K562 (cell line): ENCODE results near the gene IRF4. TPM values are rescaled to one million over a fixed set of nuclear protein-coding genes. Genes with fewer than 3 reads are reported as not detected.

Experiments used
- ATAC-seq: fragments of 200-7000 bp; cut with Tn5 transposase; 3 replicates; pipeline ENCODE4 v1.9.1; 2020; ENCODE audit warnings: moderate library complexity
- BruUV-seq: library from RNA; stranded (reverse); fragments of 400-500 nt; replicated peaks from 2 replicates; lab custom pipeline; 2021; lab: Mats Ljungman, UMichigan
- CTCF ChIA-PET: fragments of 300-600 bp; formaldehyde crosslinking; extraction: SDS; loops from one replicate; lab custom pipeline; 2021; ENCODE audit warnings: low intra/inter-chr PET ratio; lab: Yijun Ruan, JAX
- POLR2A ChIA-PET: fragments of 300-600, 350-650 bp; sonication (Branson Sonifier 250); formaldehyde crosslinking; extraction: SDS; loops from one replicate; lab custom pipeline; 2021; ENCODE audit warnings: antibody characterized with exemption, inconsistent platforms; lab: Yijun Ruan, JAX
- DNase-seq, 4 experiments: peaks; one replicate each; pipeline versions ENCODE4 v3.0.0 to v3.0.0-alpha.2; 2011 to 2018; ENCODE audit warnings: low spot score in 3 of 4, mixed read lengths in 3 of 4; ENCODE audit errors: extremely low read depth in 1 of 4
- FAIRE-seq: peaks from 2 replicates; lab custom pipeline; 2011; peaks lifted over from hg19 to GRCh38; lab: Jason Lieb, UNC
- H2AFZ ChIP-seq: 2 replicates; pipeline ENCODE4 v1.6.0; 2011; ENCODE audit warnings: low read depth, low read length, control low read depth, inconsistent platforms
- H3K27ac ChIP-seq: fragments of 200-600 bp; 3 replicates; pipeline ENCODE4 v1.8.0; 2011; ENCODE audit warnings: low read depth, mild to moderate bottlenecking, control low read depth, inconsistent platforms, low read length, moderate library complexity, mixed read lengths; ENCODE audit errors: extremely low read depth
- H3K27me3 ChIP-seq, 2 experiments: fragments of 300-600 bp in 1 of 2; 2 replicates in 1 of 2; 3 replicates in 1 of 2; pipeline versions ENCODE4 v1.6.0 to v1.8.0; 2011; ENCODE audit warnings: inconsistent platforms in 2 of 2, low read length in 2 of 2, mild to moderate bottlenecking in 1 of 2, mixed read lengths in 1 of 2, moderate library complexity in 1 of 2; ENCODE audit not compliant: control insufficient read depth in 2 of 2, insufficient read depth in 2 of 2
- H3K36me3 ChIP-seq: fragments of 300-600 bp; 3 replicates; pipeline ENCODE4 v1.8.0; 2011; ENCODE audit warnings: mild to moderate bottlenecking, low read length, inconsistent platforms; ENCODE audit not compliant: control insufficient read depth, insufficient read depth
- H3K4me1 ChIP-seq, 2 experiments: fragments of 200-600 bp in 1 of 2; replicated peaks in 1 of 2; 2 replicates in 1 of 2; 3 replicates in 1 of 2; pipeline versions ENCODE4 v1.5.1 to v1.8.0; 2011; ENCODE audit warnings: inconsistent platforms in 2 of 2, low read length in 2 of 2, mild to moderate bottlenecking in 1 of 2, mixed read lengths in 1 of 2, moderate library complexity in 1 of 2; ENCODE audit not compliant: control insufficient read depth in 2 of 2, insufficient read depth in 2 of 2
- H3K4me2 ChIP-seq: 2 replicates; pipeline ENCODE4 v1.6.1; 2011; ENCODE audit warnings: low read length, control low read depth, inconsistent platforms, mixed read lengths; ENCODE audit not compliant: insufficient read depth
- H3K4me3 ChIP-seq: fragments of 200-600 bp; sonication (generic), shearing (Covaris generic); 2 replicates; pipeline ENCODE4 v1.5.1; 2016; ENCODE audit warnings: control low read depth, inconsistent platforms
- H3K79me2 ChIP-seq: fragments of 200-600 bp; 3 replicates; pipeline ENCODE4 v1.8.0; 2011; ENCODE audit warnings: low read length, inconsistent platforms; ENCODE audit not compliant: control insufficient read depth, insufficient read depth
- H3K9ac ChIP-seq, 2 experiments: 2 replicates each; pipeline versions ENCODE4 v1.6.0 to v1.6.1; 2011; ENCODE audit warnings: low read depth in 2 of 2, low read length in 2 of 2, control low read depth in 1 of 2, inconsistent platforms in 1 of 2, mild to moderate bottlenecking in 1 of 2, mixed read lengths in 1 of 2; ENCODE audit not compliant: insufficient read depth in 1 of 2
- H3K9me1 ChIP-seq: one replicate; pipeline ENCODE4 v1.6.0; 2011; ENCODE audit warnings: inconsistent platforms, mild to moderate bottlenecking, low read length, moderate library complexity; ENCODE audit not compliant: control insufficient read depth, insufficient read depth
- H3K9me3 ChIP-seq: replicated peaks from 2 replicates; pipeline ENCODE4 v1.5.1; 2011; ENCODE audit warnings: low read depth, low read length, inconsistent platforms; ENCODE audit not compliant: control insufficient read depth, insufficient read depth
- H4K20me1 ChIP-seq: replicated peaks from 2 replicates; pipeline ENCODE4 v1.6.1; 2011; ENCODE audit warnings: low read length, inconsistent platforms, mixed read lengths; ENCODE audit not compliant: control insufficient read depth, insufficient read depth
- BRD9 ChIP-seq: fragments of 450-650 bp; IDR thresholded peaks from 2 replicates; pipeline ENCODE4 v1.6.1; 2018; ENCODE audit warnings: low read depth; ENCODE audit not compliant: partially characterized antibody
- DPF2 ChIP-seq: fragments of 450-650 bp; IDR thresholded peaks from 2 replicates; pipeline ENCODE4 v1.6.1; 2016
- FOSL1 ChIP-seq: fragments of 200-800 bp; sonication (Bioruptor generic); conservative IDR thresholded peaks from 2 replicates; pipeline ENCODE4 v1.6.1; 2016; ENCODE audit warnings: missing genetic modification characterization, missing compliant biosample characterization
- MCM7 ChIP-seq, 2 experiments: fragments of 450-650 bp; IDR thresholded peaks; 2 replicates each; pipeline ENCODE4 v1.6.1; 2016 to 2018
- MEF2A ChIP-seq: IDR thresholded peaks from 2 replicates; pipeline ENCODE4 v1.6.1; 2011; ENCODE audit warnings: low read depth, mild to moderate bottlenecking, low read length, moderate library complexity; ENCODE audit not compliant: control insufficient read depth
- MTA3 ChIP-seq: fragments of 450-650 bp; formaldehyde crosslinking; IDR thresholded peaks from 2 replicates; pipeline ENCODE4 v1.6.1; 2017; ENCODE audit warnings: mild to moderate bottlenecking, borderline replicate concordance
- NONO ChIP-seq, 2 experiments: fragments of 200-400 bp in 1 of 2; fragments of 450-650 bp in 1 of 2; formaldehyde crosslinking in 1 of 2; IDR thresholded peaks; 2 replicates each; pipeline ENCODE4 v1.6.1; 2017; ENCODE audit warnings: low read depth in 2 of 2, mild to moderate bottlenecking in 2 of 2, moderate library complexity in 2 of 2, low read length in 1 of 2
- NR2C2 ChIP-seq, 2 experiments: fragments of 200-800 bp in 1 of 2; sonication (Bioruptor generic) in 1 of 2; sonication (generic) in 1 of 2; formaldehyde crosslinking in 1 of 2; IDR thresholded peaks; 2 replicates each; pipeline versions ENCODE4 v1.6.1 to v1.8.0; 2016 to 2022; ENCODE audit warnings: mild to moderate bottlenecking in 1 of 2, missing compliant biosample characterization in 1 of 2, missing genetic modification characterization in 1 of 2, missing genetic modification reagents in 1 of 2
- TAF7 ChIP-seq: fragments of 450-650 bp; IDR thresholded peaks from 2 replicates; pipeline ENCODE4 v1.6.1; 2016; ENCODE audit warnings: missing genetic modification characterization, missing compliant biosample characterization
- TBL1XR1 ChIP-seq, 2 experiments: IDR thresholded peaks; 2 replicates each; pipeline ENCODE4 v1.6.1; 2012; ENCODE audit warnings: improper control_type of control experiment in 2 of 2, low read length in 2 of 2, mild to moderate bottlenecking in 1 of 2
- YY1 ChIP-seq, 3 experiments: IDR thresholded peaks; 2 replicates each; pipeline ENCODE4 v1.6.1; 2011; ENCODE audit warnings: low read length in 2 of 3, mild to moderate bottlenecking in 2 of 3, moderate library complexity in 2 of 3, borderline replicate concordance in 1 of 3, control low read depth in 1 of 3, low read depth in 1 of 3; ENCODE audit not compliant: insufficient read depth in 3 of 3, insufficient replicate concordance in 2 of 3, control insufficient read depth in 1 of 3, insufficient read length in 1 of 3; ENCODE audit errors: extremely low read depth in 1 of 3
- ZNF311 ChIP-seq: fragments of 250-450 bp; sonication (Bioruptor Pico); IDR thresholded peaks from 2 replicates; pipeline ENCODE4 v1.4.0; 2020; ENCODE audit warnings: mild to moderate bottlenecking, moderate library complexity
- WGBS: fragments of 100-300 bp; shearing (Covaris generic); methylation state at CpG from one replicate; pipeline ENCODE4 v1.1.6; 2016; ENCODE audit warnings: low coverage, mixed read lengths; ENCODE audit not compliant: insufficient coverage; ENCODE audit errors: missing lambda C conversion rate; 5-methylcytosine and 5-hydroxymethylcytosine counted together
- in situ Hi-C: fragments of 300-500 bp; cut with MboI; formaldehyde crosslinking; loops from 4 replicates; pipeline ENCODE4 v1.15.0; 2018; ENCODE audit warnings: inconsistent platforms, mixed read lengths
- intact Hi-C: fragments of 100-400 bp; cut with micrococcal nuclease; formaldehyde crosslinking; loops from 2 replicates; pipeline ENCODE4 v1.14.2; 2022
- polyA plus RNA-seq, 8 experiments: library from polyadenylated mRNA; depleted of rRNA in 4 of 8; stranded (reverse) in 5 of 8; unstranded in 3 of 8; fragments of >200 nt; fragmentation: Nextera tagmentation in 2 of 8; fragmentation: Illumina TruSeq in 1 of 8; extraction: Ambion mirVana in 2 of 8; extraction: Trizol in 1 of 8; gene quantifications; 2 replicates each; pipeline versions ENCODE4 v1.2.1 to v1.2.3, GENCODE V29; 2011 to 2014; ENCODE audit warnings: inconsistent platforms in 1 of 8, missing spikeins in 1 of 8
- total RNA-seq, 7 experiments: library from RNA; depleted of rRNA in 6 of 7; stranded (reverse); fragments of >200 nt in 6 of 7; fragmentation: Illumina TruSeq in 2 of 7; extraction: Trizol in 2 of 7; gene quantifications; 2 replicates each; pipeline versions ENCODE4 v1.2.1 to v1.2.3, GENCODE V29; 2011 to 2021; ENCODE audit warnings: low replicate concordance in 1 of 7
- TF ChIP-seq, protein P1 (sequence below), 2 experiments: fragments of 450-650 bp in 1 of 2; sonication (generic) in 1 of 2; formaldehyde crosslinking in 1 of 2; IDR thresholded peaks in 1 of 2; conservative IDR thresholded peaks in 1 of 2; 2 replicates each; pipeline versions ENCODE4 v1.6.1 to v1.8.1; 2016 to 2023; ENCODE audit warnings: mild to moderate bottlenecking in 2 of 2, moderate library complexity in 2 of 2, inconsistent platforms in 1 of 2, missing genetic modification reagents in 1 of 2
- TF ChIP-seq, protein P2 (sequence below): fragments of 250-450 bp; sonication (Bioruptor Pico); IDR thresholded peaks from 2 replicates; pipeline ENCODE4 v1.6.1; 2021; ENCODE audit warnings: mild to moderate bottlenecking
- TF ChIP-seq, protein P3 (sequence below): sonication (generic); formaldehyde crosslinking; IDR thresholded peaks from 2 replicates; pipeline ENCODE4 v1.8.1; 2023; ENCODE audit warnings: mild to moderate bottlenecking, missing genetic modification reagents
- TF ChIP-seq, protein P4 (sequence below): sonication (generic); formaldehyde crosslinking; IDR thresholded peaks from 2 replicates; pipeline ENCODE4 v1.8.0; 2022; ENCODE audit warnings: mild to moderate bottlenecking, missing genetic modification reagents
- TF ChIP-seq, protein P5 (sequence below): sonication (generic); formaldehyde crosslinking; IDR thresholded peaks from 2 replicates; pipeline ENCODE4 v1.8.0; 2022; ENCODE audit warnings: mild to moderate bottlenecking, missing genetic modification reagents

Gene IRF4
- total and polyA plus RNA-seq, 9 of the 15 experiments (the other 6 are each of a cell fraction or from before 2014, with no cell fraction given), result 0.05 to 0.33 (median 0.09) TPM; not detected in 6

DNA sequence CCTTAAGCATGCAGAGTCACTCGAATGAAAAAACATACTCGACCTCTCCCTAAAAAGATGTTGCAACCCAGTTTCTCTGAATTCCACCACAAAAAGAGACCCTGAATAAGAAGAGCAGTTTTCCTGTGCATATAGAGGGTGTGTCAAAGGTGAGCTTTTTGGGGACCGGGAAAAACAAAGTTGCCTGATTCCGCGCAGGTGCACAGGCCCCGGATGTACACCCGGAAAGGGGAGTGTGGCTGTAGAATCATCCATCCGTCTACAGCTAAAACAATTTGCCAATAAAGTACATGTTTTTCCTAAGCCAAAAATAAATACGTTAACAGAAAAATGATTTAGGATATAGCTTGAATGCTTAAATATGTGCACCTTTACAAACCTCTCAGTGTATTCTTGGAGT, 41.2 kb upstream of the IRF4 start:
- WGBS, result 35% methylated on average over 9 of the region's 9 CpGs
- no peak for ATAC-seq
- Histone ChIP-seq H2AFZ (no peak overlapping the region), H3K79me2 (no peaks in the 10 kb centered on the region), H3K27ac (no peak overlapping the region), H3K9me1 (no peaks in the 10 kb centered on the region), H4K20me1 (0 out of 2 replicates have a peak, but pooled peaks cover 7% of the 10 kb centered on the region), H3K36me3 (no peaks in the 10 kb centered on the region), H3K4me2 (no peak overlapping the region), H3K9ac (no peak overlapping the region), H3K9me3 (no peaks in the 10 kb centered on the region), H3K4me3 (no peak overlapping the region), H3K4me1 (no peaks in the 10 kb centered on the region), H3K27me3 (peaks cover 0 to 33% of the 10 kb centered on the region in 2 experiments; a peak in 3 of 5 replicates)
- POLR2A ChIA-PET, result interaction anchor here (0.6 to 3.0 kb wide), 6 partner anchors 10 to 122 kb away, joined by 3 to 19 read pairs (median 3); no protein-coding TSS in a partner anchor
- intact Hi-C loops, result no loop called here
- BruUV-seq, result no TSS peak
- CTCF ChIA-PET, result no interaction called here
- DNase-seq, result no peak
- FAIRE-seq, result no peak
- in situ Hi-C loops, result no loop called here
- no peak for TF ChIP-seq MCM7 (IDR thresholded peaks at IDR 0.05)
- TF ChIP-seq TBL1XR1 (IDR thresholded peaks at IDR 0.05; ENCODE audit: low read length in 2 of 2), result no peak
- TF ChIP-seq FOSL1 (tag), result no peak
- no peak for TF ChIP-seq NONO (IDR thresholded peaks at IDR 0.05; ENCODE audit: low read depth in 2 of 2, low read length in 1 of 2)
- TF ChIP-seq YY1 (IDR thresholded peaks at IDR 0.05; ENCODE audit: borderline replicate concordance in 1 of 3, control insufficient read depth in 1 of 3, extremely low read depth in 1 of 3, insufficient read depth in 3 of 3, insufficient read length in 1 of 3, insufficient replicate concordance in 2 of 3, low read depth in 1 of 3, low read length in 2 of 3), result no peak
- TF ChIP-seq, protein P1, sequence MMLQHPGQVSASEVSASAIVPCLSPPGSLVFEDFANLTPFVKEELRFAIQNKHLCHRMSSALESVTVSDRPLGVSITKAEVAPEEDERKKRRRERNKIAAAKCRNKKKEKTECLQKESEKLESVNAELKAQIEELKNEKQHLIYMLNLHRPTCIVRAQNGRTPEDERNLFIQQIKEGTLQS (IDR thresholded peaks at IDR 0.05), result no peak
- TF ChIP-seq, protein P1 (CRISPR knock-in tag; conservative IDR thresholded peaks at IDR 0.05), result no peak
- TF ChIP-seq, protein P2, sequence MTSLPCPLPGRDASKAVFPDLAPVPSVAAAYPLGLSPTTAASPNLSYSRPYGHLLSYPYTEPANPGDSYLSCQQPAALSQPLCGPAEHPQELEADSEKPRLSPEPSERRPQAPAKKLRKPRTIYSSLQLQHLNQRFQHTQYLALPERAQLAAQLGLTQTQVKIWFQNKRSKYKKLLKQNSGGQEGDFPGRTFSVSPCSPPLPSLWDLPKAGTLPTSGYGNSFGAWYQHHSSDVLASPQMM (CRISPR knock-in tag), result no peak
- TF ChIP-seq NR2C2 (CRISPR knock-in tag; IDR thresholded peaks at IDR 0.05), result no peak
- no peak for TF ChIP-seq NR2C2 (tag; IDR thresholded peaks at IDR 0.05)
- TF ChIP-seq DPF2, result no peak
- TF ChIP-seq TAF7, result no peak
- TF ChIP-seq ZNF311, result no peak
- TF ChIP-seq, protein P3, sequence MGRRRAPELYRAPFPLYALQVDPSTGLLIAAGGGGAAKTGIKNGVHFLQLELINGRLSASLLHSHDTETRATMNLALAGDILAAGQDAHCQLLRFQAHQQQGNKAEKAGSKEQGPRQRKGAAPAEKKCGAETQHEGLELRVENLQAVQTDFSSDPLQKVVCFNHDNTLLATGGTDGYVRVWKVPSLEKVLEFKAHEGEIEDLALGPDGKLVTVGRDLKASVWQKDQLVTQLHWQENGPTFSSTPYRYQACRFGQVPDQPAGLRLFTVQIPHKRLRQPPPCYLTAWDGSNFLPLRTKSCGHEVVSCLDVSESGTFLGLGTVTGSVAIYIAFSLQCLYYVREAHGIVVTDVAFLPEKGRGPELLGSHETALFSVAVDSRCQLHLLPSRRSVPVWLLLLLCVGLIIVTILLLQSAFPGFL (CRISPR knock-in tag), result no peak
- no peak for TF ChIP-seq MEF2A
- TF ChIP-seq, protein P4, sequence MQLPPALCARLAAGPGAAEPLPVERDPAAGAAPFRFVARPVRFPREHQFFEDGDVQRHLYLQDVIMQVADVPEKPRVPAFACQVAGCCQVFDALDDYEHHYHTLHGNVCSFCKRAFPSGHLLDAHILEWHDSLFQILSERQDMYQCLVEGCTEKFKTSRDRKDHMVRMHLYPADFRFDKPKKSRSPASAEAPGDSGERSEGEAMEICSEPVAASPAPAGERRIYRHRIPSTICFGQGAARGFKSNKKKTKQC (CRISPR knock-in tag), result no peak
- TF ChIP-seq MTA3, result no peak
- no peak for TF ChIP-seq BRD9
- TF ChIP-seq, protein P5, sequence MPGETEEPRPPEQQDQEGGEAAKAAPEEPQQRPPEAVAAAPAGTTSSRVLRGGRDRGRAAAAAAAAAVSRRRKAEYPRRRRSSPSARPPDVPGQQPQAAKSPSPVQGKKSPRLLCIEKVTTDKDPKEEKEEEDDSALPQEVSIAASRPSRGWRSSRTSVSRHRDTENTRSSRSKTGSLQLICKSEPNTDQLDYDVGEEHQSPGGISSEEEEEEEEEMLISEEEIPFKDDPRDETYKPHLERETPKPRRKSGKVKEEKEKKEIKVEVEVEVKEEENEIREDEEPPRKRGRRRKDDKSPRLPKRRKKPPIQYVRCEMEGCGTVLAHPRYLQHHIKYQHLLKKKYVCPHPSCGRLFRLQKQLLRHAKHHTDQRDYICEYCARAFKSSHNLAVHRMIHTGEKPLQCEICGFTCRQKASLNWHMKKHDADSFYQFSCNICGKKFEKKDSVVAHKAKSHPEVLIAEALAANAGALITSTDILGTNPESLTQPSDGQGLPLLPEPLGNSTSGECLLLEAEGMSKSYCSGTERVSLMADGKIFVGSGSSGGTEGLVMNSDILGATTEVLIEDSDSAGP (CRISPR knock-in tag), result no peak
